ENCODE results near the gene SLC3A2. TPM values are rescaled to one million over a fixed set of nuclear protein-coding genes. Genes with fewer than 3 reads are reported as not detected.

SLC3A2 gene
- total RNA-seq, 1 donor from 2014 or later, result 143 TPM

DNA sequence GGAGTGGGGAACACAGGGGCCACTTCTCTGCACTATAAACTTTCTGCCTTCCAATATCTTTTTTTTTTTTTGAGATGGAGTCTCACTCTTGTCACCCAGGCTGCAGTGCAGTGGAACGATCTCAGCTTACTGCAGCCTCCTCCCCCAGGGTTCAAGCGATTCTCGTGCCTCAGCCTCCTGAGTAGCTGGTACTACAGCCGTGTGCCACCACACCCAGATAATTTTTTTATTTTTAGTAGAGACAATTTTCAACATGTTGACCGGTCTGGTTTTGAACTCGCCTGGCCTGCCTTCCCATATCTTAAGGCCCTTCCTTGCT, 1.7 kb downstream of the SLC3A2 start:
- Histone ChIP-seq H3K27ac (peak overlapping the region; percentile 91 to 98), H3K4me1 (peaks cover 17 to 44% of the 10 kb centered on the region in 2 donors), H3K27me3 (no peaks in the 10 kb centered on the region), H3K4me3 (peak overlapping the region; percentile 56 to 95), H3K9me3 (no peaks in the 10 kb centered on the region), H3K36me3 (peaks cover 44 to 52% of the 10 kb centered on the region in 2 donors)
- no peak for DNase-seq (ENCODE audit: low spot score in 2 of 2)
- intact Hi-C loops (cut with DNase I), result loop anchor here (10.0 kb wide), 1 partner anchor 732 kb away; the partner anchor contains the start of gene PLAAT3
- TF ChIP-seq, protein P1, sequence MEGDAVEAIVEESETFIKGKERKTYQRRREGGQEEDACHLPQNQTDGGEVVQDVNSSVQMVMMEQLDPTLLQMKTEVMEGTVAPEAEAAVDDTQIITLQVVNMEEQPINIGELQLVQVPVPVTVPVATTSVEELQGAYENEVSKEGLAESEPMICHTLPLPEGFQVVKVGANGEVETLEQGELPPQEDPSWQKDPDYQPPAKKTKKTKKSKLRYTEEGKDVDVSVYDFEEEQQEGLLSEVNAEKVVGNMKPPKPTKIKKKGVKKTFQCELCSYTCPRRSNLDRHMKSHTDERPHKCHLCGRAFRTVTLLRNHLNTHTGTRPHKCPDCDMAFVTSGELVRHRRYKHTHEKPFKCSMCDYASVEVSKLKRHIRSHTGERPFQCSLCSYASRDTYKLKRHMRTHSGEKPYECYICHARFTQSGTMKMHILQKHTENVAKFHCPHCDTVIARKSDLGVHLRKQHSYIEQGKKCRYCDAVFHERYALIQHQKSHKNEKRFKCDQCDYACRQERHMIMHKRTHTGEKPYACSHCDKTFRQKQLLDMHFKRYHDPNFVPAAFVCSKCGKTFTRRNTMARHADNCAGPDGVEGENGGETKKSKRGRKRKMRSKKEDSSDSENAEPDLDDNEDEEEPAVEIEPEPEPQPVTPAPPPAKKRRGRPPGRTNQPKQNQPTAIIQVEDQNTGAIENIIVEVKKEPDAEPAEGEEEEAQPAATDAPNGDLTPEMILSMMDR (IDR thresholded peaks at IDR 0.05), result no peak

DNA sequence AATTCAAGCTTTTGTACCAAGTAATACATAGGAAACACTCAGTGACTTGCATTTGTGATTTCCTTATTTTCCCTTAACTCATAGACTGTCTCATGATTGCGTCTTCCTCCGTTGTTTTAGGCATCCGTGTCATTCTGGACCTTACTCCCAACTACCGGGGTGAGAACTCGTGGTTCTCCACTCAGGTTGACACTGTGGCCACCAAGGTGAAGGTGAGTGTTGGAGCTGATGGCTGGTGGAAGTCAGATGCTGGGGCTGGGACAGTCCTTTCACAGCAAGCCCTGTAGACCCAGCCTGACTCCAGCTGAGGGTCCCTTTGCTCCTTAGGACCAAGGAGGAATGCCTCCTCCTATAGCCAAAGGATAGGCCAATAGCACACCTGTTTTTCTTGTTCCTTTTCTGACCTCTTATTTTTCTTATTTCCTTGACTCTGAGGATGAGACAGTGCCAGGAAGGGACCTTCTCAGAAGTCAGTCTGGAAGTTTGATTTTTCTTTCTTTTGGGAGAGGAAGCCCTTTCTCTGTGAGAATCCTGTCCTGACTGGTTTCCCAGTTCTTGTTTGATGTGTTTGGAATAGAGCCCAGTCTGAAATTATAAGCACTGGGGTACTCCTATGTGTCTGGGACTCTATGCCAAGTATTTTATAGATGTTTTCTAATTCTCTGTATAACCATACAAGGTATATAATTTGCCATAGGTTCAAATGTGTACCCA, 2.2 kb downstream of the SLC3A2 start:
- Histone ChIP-seq H3K36me3 (peaks cover 50 to 58% of the 10 kb centered on the region in 2 donors), H3K4me3 (peak overlapping the region; percentile 56 to 95), H3K9me3 (no peaks in the 10 kb centered on the region), H3K27ac (peak overlapping the region; percentile 91 to 98), H3K27me3 (no peaks in the 10 kb centered on the region), H3K4me1 (peaks cover 17 to 44% of the 10 kb centered on the region in 2 donors)
- no peak for DNase-seq (ENCODE audit: low spot score in 2 of 2)
- TF ChIP-seq, protein P1 (IDR thresholded peaks at IDR 0.05), result no peak
- intact Hi-C loops (cut with DNase I), result loop anchor here (10.0 kb wide), 1 partner anchor 732 kb away; the partner anchor contains the start of gene PLAAT3

DNA sequence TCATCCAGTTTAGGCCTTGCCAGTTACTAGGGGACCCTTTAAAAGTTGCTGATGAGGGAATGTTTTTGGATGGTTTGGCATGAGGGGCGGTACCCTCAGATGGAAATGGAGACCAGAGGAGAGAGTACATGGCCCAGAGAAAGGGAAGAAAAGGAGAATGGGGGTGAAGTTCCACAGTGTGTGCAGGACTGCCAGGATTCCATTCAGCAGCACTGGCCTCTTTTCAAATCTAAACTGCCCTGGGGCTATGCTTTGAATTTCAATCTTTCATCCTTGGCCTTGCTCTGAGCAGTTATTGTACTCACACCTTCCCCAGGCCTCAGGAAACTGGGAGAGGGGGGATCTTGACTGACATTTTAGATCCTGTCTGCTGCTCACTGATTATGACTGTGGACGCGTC, 3.0 kb downstream of the SLC3A2 start:
- H3K27me3 ChIP-seq, result no peaks in the 10 kb centered on the region
- H3K36me3 ChIP-seq, result peaks cover 57 to 65% of the 10 kb centered on the region in 2 donors
- peaks cover 16 to 43% of the 10 kb centered on the region in 2 donors for H3K4me1 ChIP-seq
- H3K27ac ChIP-seq, result peak overlapping the region; percentile 91 to 98
- H3K4me3 ChIP-seq, result peak overlapping the region; percentile 56 to 95
- DNase-seq (ENCODE audit: low spot score in 2 of 2), result no peak
- intact Hi-C loops (cut with DNase I), result loop anchor here (10.0 kb wide), 1 partner anchor 731 kb away; the partner anchor contains the start of gene PLAAT3
- H3K9me3 ChIP-seq, result no peaks in the 10 kb centered on the region
- TF ChIP-seq, protein P1 (IDR thresholded peaks at IDR 0.05), result no peak

DNA sequence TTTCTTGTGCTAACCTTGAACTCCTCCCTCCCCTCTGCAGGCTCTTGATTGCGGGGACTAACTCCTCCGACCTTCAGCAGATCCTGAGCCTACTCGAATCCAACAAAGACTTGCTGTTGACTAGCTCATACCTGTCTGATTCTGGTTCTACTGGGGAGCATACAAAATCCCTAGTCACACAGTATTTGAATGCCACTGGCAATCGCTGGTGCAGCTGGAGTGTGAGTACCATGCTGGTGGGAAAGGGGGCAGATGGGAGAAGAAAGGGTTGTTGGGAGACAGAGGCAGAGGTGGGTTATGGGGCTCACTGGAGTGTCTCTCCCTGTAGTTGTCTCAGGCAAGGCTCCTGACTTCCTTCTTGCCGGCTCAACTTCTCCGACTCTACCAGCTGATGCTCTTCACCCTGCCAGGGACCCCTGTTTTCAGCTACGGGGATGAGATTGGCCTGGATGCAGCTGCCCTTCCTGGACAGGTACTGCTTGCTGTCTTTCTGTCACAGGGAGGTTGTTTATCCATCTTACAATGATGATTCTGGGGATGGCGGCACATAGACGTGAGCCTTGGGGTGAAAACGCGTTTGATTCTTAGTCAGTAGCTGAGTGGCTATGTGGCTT, 4.5 kb downstream of the SLC3A2 start:
- Histone ChIP-seq H3K36me3 (peaks cover 60 to 74% of the 10 kb centered on the region in 2 donors), H3K27me3 (no peaks in the 10 kb centered on the region), H3K27ac (no peak overlapping the region), H3K9me3 (no peaks in the 10 kb centered on the region), H3K4me3 (no peak overlapping the region), H3K4me1 (peaks cover 5 to 29% of the 10 kb centered on the region in 2 donors)
- no peak for DNase-seq (ENCODE audit: low spot score in 2 of 2)
- intact Hi-C loops (cut with DNase I), result loop anchor here (10.0 kb wide), 1 partner anchor 730 kb away; the partner anchor contains the start of gene PLAAT3
- TF ChIP-seq, protein P1 (IDR thresholded peaks at IDR 0.05), result no peak

DNA sequence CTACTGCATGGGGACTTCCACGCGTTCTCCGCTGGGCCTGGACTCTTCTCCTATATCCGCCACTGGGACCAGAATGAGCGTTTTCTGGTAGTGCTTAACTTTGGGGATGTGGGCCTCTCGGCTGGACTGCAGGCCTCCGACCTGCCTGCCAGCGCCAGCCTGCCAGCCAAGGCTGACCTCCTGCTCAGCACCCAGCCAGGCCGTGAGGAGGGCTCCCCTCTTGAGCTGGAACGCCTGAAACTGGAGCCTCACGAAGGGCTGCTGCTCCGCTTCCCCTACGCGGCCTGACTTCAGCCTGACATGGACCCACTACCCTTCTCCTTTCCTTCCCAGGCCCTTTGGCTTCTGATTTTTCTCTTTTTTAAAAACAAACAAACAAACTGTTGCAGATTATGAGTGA, 7.7 kb downstream of the SLC3A2 start:
- Histone ChIP-seq H3K4me1 (peaks cover 3 to 18% of the 10 kb centered on the region in 2 donors), H3K9me3 (no peaks in the 10 kb centered on the region), H3K4me3 (no peak overlapping the region), H3K27ac (no peak overlapping the region), H3K36me3 (peaks cover 56 to 62% of the 10 kb centered on the region in 2 donors), H3K27me3 (no peaks in the 10 kb centered on the region)
- intact Hi-C loops (cut with DNase I), result loop anchor here (10.0 kb wide), 1 partner anchor 726 kb away; the partner anchor contains the start of gene PLAAT3
- TF ChIP-seq, protein P1 (IDR thresholded peaks at IDR 0.05), result no peak
- DNase-seq (ENCODE audit: low spot score in 2 of 2), result no peak
